Measurements from ENCODE around the gene WDR88.

DNA sequence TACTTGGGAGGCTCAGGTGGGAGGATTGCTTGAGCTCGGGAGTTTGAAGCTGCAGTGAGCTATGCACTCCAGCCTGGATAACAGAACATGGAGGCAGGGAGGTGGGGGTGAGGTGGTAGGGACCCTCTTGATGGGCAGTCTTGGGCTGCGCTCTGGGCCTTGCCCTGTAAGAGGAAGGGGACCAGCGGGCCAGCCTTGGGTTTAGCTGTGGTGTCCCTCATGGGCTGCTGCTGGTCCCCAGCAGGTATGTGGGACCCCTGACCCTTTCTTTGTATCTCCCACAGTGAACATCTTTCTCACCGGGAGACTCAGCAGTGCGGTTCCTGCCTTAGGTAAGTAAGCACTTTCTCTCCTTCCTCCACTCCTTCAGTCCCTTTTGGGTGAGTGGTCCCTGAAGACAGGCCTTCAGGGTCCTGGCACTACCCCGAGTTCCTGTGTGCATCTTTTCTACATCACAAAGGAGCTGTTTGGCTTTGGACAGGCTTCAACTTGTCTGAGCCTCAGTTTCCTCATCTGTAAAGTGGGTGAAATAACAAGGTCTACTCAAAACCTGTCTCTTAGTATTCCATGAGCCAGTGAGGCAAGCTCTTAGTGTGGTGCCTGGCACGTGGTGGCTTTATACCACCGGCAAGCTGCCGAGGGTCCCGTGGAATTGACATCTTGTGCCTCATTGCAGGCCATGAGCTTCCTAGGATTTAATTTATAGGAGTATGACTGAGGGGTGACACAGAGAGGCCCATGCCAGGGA lies 64.7 kb downstream of the WDR88 start:
- TF ChIP-seq CTCF (IDR thresholded peaks at IDR 0.05; ENCODE audit: low read depth, low read length): no peak
- TF ChIP-seq EZH2phosphoT487 (IDR thresholded peaks at IDR 0.05; ENCODE audit: low read depth): no peak
